ENCODE data around the gene EPB41L2.
"Not testable (repeated sequence)": the region's sequence is repeated elsewhere in the genome, so short reads cannot be mapped to it uniquely, and the experiment has no call there.

EPB41L2 gene

GRCh38 chr6:131000544-131000943 lies 62.5 kb downstream of the EPB41L2 start:
- H3K36me3 ChIP-seq, result peaks cover 0 to 4% (median under 1%) of the 10 kb centered on the region in 11 experiments; a peak in 3 of 22 replicates
- H3K9ac ChIP-seq, result no peak overlapping the region
- H3K27ac ChIP-seq, result no peak overlapping the region
- H4K20me1 ChIP-seq, result peaks cover 0 to 32% (median 0%) of the 10 kb centered on the region in 11 experiments; a peak in 3 of 22 replicates
- TF ChIP-seq Cebpa-rat (IDR thresholded peaks at IDR 0.05), result no peak
- peaks cover 0 to 14% (median 12%) of the 10 kb centered on the region in 10 experiments; a peak in 12 of 20 replicates for H3K4me1 ChIP-seq
- H3K9me3 ChIP-seq (replicated peaks in 1 of 11), result peaks cover under 1 to 33% (median 7%) of the 10 kb centered on the region in 11 experiments; a peak in 9 of 22 replicates
- no peaks in the 10 kb centered on the region for H3K27me3 ChIP-seq
- no peak overlapping the region for H3K4me2 ChIP-seq
- H3K4me3 ChIP-seq, result no peak overlapping the region

- Histone ChIP-seq H3K4me1 (no peaks in the 10 kb centered on the region), H4K20me1 (peaks cover 0 to 16% (median 0%) of the 10 kb centered on the region in 11 experiments; a peak in 2 of 22 replicates), H3K4me3 (no peak overlapping the region), H3K36me3 (peaks cover 0 to 35% (median 17%) of the 10 kb centered on the region in 11 experiments; a peak in 14 of 22 replicates), H3K27ac (no peak overlapping the region), H3K9ac (no peak overlapping the region), H3K9me3 (replicated peaks in 1 of 11) (peaks cover 21 to 52% (median 39%) of the 10 kb centered on the region in 11 experiments), H3K27me3 (no peaks in the 10 kb centered on the region), H3K4me2 (no peak overlapping the region)
- no peak for TF ChIP-seq Cebpa-rat (IDR thresholded peaks at IDR 0.05)
These were observed 65.8 kb downstream of the EPB41L2 start for GRCh38 chr6:130997061-130997753.

- Histone ChIP-seq H3K27ac (no peak overlapping the region), H3K4me3 (no peak overlapping the region), H3K27me3 (no peaks in the 10 kb centered on the region), H3K4me2 (no peak overlapping the region), H3K4me1 (no peaks in the 10 kb centered on the region), H3K9ac (no peak overlapping the region), H4K20me1 (peaks cover 0 to 16% (median 0%) of the 10 kb centered on the region in 11 experiments; a peak in 2 of 22 replicates), H3K9me3 (replicated peaks in 1 of 11) (peaks cover 21 to 53% (median 42%) of the 10 kb centered on the region in 11 experiments), H3K36me3 (peaks cover 0 to 35% (median 17%) of the 10 kb centered on the region in 11 experiments; a peak in 14 of 22 replicates)
- no peak for TF ChIP-seq Cebpa-rat (IDR thresholded peaks at IDR 0.05)
These were observed 66.4 kb downstream of the EPB41L2 start for GRCh38 chr6:130996635-130997034.

GRCh38 chr6:130995783-130996447 lies 67.1 kb downstream of the EPB41L2 start:
- Histone ChIP-seq H3K27me3 (no peaks in the 10 kb centered on the region), H3K4me3 (no peak overlapping the region), H4K20me1 (peaks cover 0 to 12% (median 0%) of the 10 kb centered on the region in 11 experiments; a peak in 2 of 22 replicates), H3K4me2 (no peak overlapping the region), H3K4me1 (no peaks in the 10 kb centered on the region), H3K9ac (no peak overlapping the region), H3K9me3 (replicated peaks in 1 of 11) (peaks cover 21 to 53% (median 46%) of the 10 kb centered on the region in 11 experiments), H3K27ac (no peak overlapping the region), H3K36me3 (peaks cover 0 to 35% (median 17%) of the 10 kb centered on the region in 11 experiments; a peak in 14 of 22 replicates)
- no peak for TF ChIP-seq Cebpa-rat (IDR thresholded peaks at IDR 0.05)

- Histone ChIP-seq H4K20me1 (peaks cover 0 to 11% (median 0%) of the 10 kb centered on the region in 11 experiments; a peak in 2 of 22 replicates), H3K27ac (no peak overlapping the region), H3K27me3 (no peaks in the 10 kb centered on the region), H3K4me2 (no peak overlapping the region), H3K9me3 (replicated peaks in 1 of 11) (peaks cover 21 to 56% (median 48%) of the 10 kb centered on the region in 11 experiments), H3K9ac (no peak overlapping the region), H3K4me3 (no peak overlapping the region), H3K36me3 (peaks cover 0 to 35% (median 19%) of the 10 kb centered on the region in 11 experiments; a peak in 14 of 22 replicates), H3K4me1 (no peaks in the 10 kb centered on the region)
- no peak for TF ChIP-seq Cebpa-rat (IDR thresholded peaks at IDR 0.05)
These were observed 68.5 kb downstream of the EPB41L2 start for GRCh38 chr6:130994319-130995097.

- H4K20me1 ChIP-seq, result peaks cover 0 to 11% (median 0%) of the 10 kb centered on the region in 11 experiments; a peak in 2 of 22 replicates
- H3K9ac ChIP-seq, result no peak overlapping the region
- no peak for TF ChIP-seq Cebpa-rat (IDR thresholded peaks at IDR 0.05)
- H3K4me2 ChIP-seq, result no peak overlapping the region
- no peaks in the 10 kb centered on the region for H3K4me1 ChIP-seq
- H3K36me3 ChIP-seq, result peaks cover 0 to 35% (median 19%) of the 10 kb centered on the region in 11 experiments; a peak in 14 of 22 replicates
- H3K27ac ChIP-seq, result no peak overlapping the region
- H3K4me3 ChIP-seq, result no peak overlapping the region
- H3K9me3 ChIP-seq (replicated peaks in 1 of 11), result peaks cover 21 to 57% (median 48%) of the 10 kb centered on the region in 11 experiments
- no peaks in the 10 kb centered on the region for H3K27me3 ChIP-seq
These were observed 69.7 kb downstream of the EPB41L2 start for GRCh38 chr6:130993292-130993765.

- Histone ChIP-seq H3K36me3 (peaks cover 0 to 45% (median 26%) of the 10 kb centered on the region in 11 experiments; a peak in 16 of 22 replicates), H4K20me1 (peaks cover 0 to 11% (median 0%) of the 10 kb centered on the region in 11 experiments; a peak in 1 of 22 replicates), H3K9ac (no peak overlapping the region), H3K4me3 (no peak overlapping the region), H3K27me3 (no peaks in the 10 kb centered on the region), H3K27ac (no peak overlapping the region), H3K9me3 (replicated peaks in 1 of 11) (peaks cover 25 to 74% (median 63%) of the 10 kb centered on the region in 11 experiments), H3K4me2 (no peak overlapping the region), H3K4me1 (peaks cover 0 to 3% (median 0%) of the 10 kb centered on the region in 10 experiments; a peak in 1 of 20 replicates)
- TF ChIP-seq Cebpa-rat (IDR thresholded peaks at IDR 0.05), result no peak
These were observed 71.5 kb downstream of the EPB41L2 start for GRCh38 chr6:130991422-130992137.

GRCh38 chr6:130987539-130987938 lies 75.5 kb downstream of the EPB41L2 start:
- not testable (repeated sequence) for H3K27me3 ChIP-seq, H3K4me1 ChIP-seq, H3K27ac ChIP-seq, H3K9ac ChIP-seq, H3K4me3 ChIP-seq, H3K4me2 ChIP-seq, H4K20me1 ChIP-seq
- Histone ChIP-seq H3K36me3 (peaks cover 0 to 34% (median 24%) of the 10 kb centered on the region in 11 experiments; a peak in 20 of 22 replicates), H3K9me3 (replicated peaks in 1 of 11) (peaks cover 24 to 60% (median 54%) of the 10 kb centered on the region in 11 experiments)

All from BLaER1 treated with 17β-estradiol and CSF1 and Interleukin-3, amounts not matched to agents 10 nM and 100 nM (cell line).